ENCODE measurements around the gene TBC1D1. TPM values are rescaled to one million over a fixed set of nuclear protein-coding genes. Genes with fewer than 3 reads are reported as not detected.

The TBC1D1 gene
- polyA plus RNA-seq, 1 donor from 2014 or later: 23.2 TPM

DNA sequence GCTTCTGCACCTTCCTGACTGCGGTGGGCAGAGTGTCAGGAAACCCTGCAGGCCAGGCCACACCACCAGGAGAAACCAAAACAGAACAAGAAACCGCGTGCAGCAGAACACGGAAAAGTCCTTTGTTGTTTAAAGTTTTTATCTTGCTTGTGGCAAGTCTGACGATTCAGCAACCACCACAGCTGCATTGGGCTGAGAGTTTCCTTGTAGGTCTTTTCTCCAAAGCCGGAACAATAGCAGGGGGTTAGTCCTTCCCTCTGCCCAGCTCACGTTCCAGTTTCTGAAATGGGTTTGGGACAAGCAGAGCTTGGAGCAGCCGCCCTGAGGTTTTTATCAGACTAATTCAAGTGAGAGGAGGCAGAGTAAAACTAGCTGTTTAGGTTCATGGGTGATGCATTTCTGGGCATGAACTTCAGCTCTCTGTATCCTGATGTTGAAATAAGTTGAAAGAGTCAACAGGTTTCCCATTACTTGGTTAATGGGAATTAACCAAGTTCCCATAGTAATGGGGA lies 286.2 kb downstream of the TBC1D1 start:
- no peak overlapping the region for H3K4me3 ChIP-seq (ENCODE audit: low read length)
- H3K79me2 ChIP-seq (replicated peaks; ENCODE audit: insufficient read depth, low read length): no peaks in the 10 kb centered on the region
- no peaks in the 10 kb centered on the region for H4K20me1 ChIP-seq (ENCODE audit: insufficient read depth)
- no peaks in the 10 kb centered on the region for H3K9me2 ChIP-seq (ENCODE audit: insufficient read depth, low read length)
- TF ChIP-seq, protein P1, sequence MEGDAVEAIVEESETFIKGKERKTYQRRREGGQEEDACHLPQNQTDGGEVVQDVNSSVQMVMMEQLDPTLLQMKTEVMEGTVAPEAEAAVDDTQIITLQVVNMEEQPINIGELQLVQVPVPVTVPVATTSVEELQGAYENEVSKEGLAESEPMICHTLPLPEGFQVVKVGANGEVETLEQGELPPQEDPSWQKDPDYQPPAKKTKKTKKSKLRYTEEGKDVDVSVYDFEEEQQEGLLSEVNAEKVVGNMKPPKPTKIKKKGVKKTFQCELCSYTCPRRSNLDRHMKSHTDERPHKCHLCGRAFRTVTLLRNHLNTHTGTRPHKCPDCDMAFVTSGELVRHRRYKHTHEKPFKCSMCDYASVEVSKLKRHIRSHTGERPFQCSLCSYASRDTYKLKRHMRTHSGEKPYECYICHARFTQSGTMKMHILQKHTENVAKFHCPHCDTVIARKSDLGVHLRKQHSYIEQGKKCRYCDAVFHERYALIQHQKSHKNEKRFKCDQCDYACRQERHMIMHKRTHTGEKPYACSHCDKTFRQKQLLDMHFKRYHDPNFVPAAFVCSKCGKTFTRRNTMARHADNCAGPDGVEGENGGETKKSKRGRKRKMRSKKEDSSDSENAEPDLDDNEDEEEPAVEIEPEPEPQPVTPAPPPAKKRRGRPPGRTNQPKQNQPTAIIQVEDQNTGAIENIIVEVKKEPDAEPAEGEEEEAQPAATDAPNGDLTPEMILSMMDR (IDR thresholded peaks at IDR 0.05; ENCODE audit: poor library complexity, severe bottlenecking): no peak
- TF ChIP-seq RAD21 (conservative IDR thresholded peaks at IDR 0.05) (no peak), EZH2 (IDR thresholded peaks at IDR 0.05; ENCODE audit: borderline replicate concordance, insufficient read depth, low read length, poor library complexity, severe bottlenecking) (no peak), TAF1 (IDR thresholded peaks at IDR 0.05; ENCODE audit: low read depth) (no peak), POLR2AphosphoS5 (IDR thresholded peaks at IDR 0.05) (no peak), SMC3 (conservative IDR thresholded peaks at IDR 0.05; ENCODE audit: poor library complexity) (no peak), MXI1 (conservative IDR thresholded peaks at IDR 0.05; ENCODE audit: poor library complexity, severe bottlenecking) (no peak), EP300 (conservative IDR thresholded peaks at IDR 0.05; ENCODE audit: poor library complexity, severe bottlenecking) (no peak)
- TF ChIP-seq, protein P2, sequence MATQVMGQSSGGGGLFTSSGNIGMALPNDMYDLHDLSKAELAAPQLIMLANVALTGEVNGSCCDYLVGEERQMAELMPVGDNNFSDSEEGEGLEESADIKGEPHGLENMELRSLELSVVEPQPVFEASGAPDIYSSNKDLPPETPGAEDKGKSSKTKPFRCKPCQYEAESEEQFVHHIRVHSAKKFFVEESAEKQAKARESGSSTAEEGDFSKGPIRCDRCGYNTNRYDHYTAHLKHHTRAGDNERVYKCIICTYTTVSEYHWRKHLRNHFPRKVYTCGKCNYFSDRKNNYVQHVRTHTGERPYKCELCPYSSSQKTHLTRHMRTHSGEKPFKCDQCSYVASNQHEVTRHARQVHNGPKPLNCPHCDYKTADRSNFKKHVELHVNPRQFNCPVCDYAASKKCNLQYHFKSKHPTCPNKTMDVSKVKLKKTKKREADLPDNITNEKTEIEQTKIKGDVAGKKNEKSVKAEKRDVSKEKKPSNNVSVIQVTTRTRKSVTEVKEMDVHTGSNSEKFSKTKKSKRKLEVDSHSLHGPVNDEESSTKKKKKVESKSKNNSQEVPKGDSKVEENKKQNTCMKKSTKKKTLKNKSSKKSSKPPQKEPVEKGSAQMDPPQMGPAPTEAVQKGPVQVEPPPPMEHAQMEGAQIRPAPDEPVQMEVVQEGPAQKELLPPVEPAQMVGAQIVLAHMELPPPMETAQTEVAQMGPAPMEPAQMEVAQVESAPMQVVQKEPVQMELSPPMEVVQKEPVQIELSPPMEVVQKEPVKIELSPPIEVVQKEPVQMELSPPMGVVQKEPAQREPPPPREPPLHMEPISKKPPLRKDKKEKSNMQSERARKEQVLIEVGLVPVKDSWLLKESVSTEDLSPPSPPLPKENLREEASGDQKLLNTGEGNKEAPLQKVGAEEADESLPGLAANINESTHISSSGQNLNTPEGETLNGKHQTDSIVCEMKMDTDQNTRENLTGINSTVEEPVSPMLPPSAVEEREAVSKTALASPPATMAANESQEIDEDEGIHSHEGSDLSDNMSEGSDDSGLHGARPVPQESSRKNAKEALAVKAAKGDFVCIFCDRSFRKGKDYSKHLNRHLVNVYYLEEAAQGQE (IDR thresholded peaks at IDR 0.05; ENCODE audit: borderline replicate concordance): no peak
- H3F3A ChIP-seq (ENCODE audit: insufficient read depth, low read length, poor library complexity, severe bottlenecking): no peaks in the 10 kb centered on the region
- H3K27me3 ChIP-seq (ENCODE audit: insufficient read depth, low read depth, low read length): no peaks in the 10 kb centered on the region
- H3K4me2 ChIP-seq (ENCODE audit: low read length): no peak overlapping the region
- no peak overlapping the region for H3K9ac ChIP-seq (ENCODE audit: low read length)
- H2AFZ ChIP-seq (ENCODE audit: low read depth, low read length): no peak overlapping the region
- H3K36me3 ChIP-seq (ENCODE audit: insufficient read depth, low read length): no peaks in the 10 kb centered on the region
- H3K9me3 ChIP-seq (ENCODE audit: low read length): no peaks in the 10 kb centered on the region
- no peak overlapping the region for H3K27ac ChIP-seq (ENCODE audit: low read length)

DNA sequence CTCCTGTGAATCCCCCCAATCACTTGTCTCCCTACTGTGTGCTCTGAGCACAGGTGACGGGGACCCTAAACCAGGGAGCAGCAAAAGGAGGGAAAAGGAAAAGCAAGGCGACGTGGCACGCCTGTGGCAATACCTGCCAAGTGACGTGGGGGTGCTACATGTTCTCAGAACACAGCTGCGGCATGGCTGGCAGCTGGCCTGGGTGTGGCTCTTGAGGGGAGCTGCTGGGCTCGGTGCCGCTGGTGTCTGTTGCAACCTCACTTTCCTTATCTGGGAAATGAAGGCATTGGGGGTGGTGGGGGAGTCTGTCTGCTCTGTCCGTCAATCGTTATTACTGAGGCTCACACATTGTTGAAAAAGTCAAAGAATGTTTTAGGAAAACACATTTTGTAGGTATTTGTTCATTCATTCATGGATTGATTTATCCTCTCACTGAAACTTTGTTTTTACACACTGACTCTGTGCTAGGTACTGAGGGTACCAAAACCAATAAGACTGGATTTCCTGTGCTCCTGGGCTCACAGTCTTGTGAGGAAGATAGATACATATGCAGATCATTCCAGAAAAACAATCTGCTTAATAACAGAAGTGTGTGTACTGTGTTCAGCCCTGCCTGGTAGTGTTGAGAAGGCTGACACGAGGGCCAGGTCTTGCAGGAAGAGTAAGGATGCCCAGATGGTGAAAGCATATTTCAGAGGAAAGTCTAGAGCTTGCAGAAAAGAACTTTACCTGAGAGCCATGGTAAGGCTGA lies 286.9 kb downstream of the TBC1D1 start:
- Histone ChIP-seq H2AFZ (ENCODE audit: low read depth, low read length) (no peak overlapping the region), H3K9ac (ENCODE audit: low read length) (no peak overlapping the region), H3K79me2 (replicated peaks; ENCODE audit: insufficient read depth, low read length) (no peaks in the 10 kb centered on the region), H3K9me2 (ENCODE audit: insufficient read depth, low read length) (no peaks in the 10 kb centered on the region), H3K4me3 (ENCODE audit: low read length) (no peak overlapping the region), H3K36me3 (ENCODE audit: insufficient read depth, low read length) (no peaks in the 10 kb centered on the region), H3K27ac (ENCODE audit: low read length) (no peak overlapping the region), H3K27me3 (ENCODE audit: insufficient read depth, low read depth, low read length) (no peaks in the 10 kb centered on the region), H3F3A (ENCODE audit: insufficient read depth, low read length, poor library complexity, severe bottlenecking) (no peaks in the 10 kb centered on the region), H4K20me1 (ENCODE audit: insufficient read depth) (no peaks in the 10 kb centered on the region), H3K4me2 (ENCODE audit: low read length) (no peak overlapping the region), H3K9me3 (ENCODE audit: low read length) (no peaks in the 10 kb centered on the region)
- TF ChIP-seq EP300 (conservative IDR thresholded peaks at IDR 0.05; ENCODE audit: poor library complexity, severe bottlenecking) (no peak), EZH2 (IDR thresholded peaks at IDR 0.05; ENCODE audit: borderline replicate concordance, insufficient read depth, low read length, poor library complexity, severe bottlenecking) (no peak), POLR2AphosphoS5 (IDR thresholded peaks at IDR 0.05) (no peak), TAF1 (IDR thresholded peaks at IDR 0.05; ENCODE audit: low read depth) (no peak), RAD21 (conservative IDR thresholded peaks at IDR 0.05) (no peak), SMC3 (conservative IDR thresholded peaks at IDR 0.05; ENCODE audit: poor library complexity) (no peak), MXI1 (conservative IDR thresholded peaks at IDR 0.05; ENCODE audit: poor library complexity, severe bottlenecking) (no peak)
- TF ChIP-seq, protein P1 (IDR thresholded peaks at IDR 0.05; ENCODE audit: poor library complexity, severe bottlenecking): no peak

Data from neural cell (in vitro differentiated cells).